GM19463 (cell line): Measurements from ENCODE around the gene CEP162.
"Not testable (repeated sequence)": the region's sequence is repeated elsewhere in the genome, so short reads cannot be mapped to it uniquely, and the experiment has no call there.

Experiments used
- ATAC-seq: cut with Tn5 transposase; IDR thresholded peaks from one replicate; pipeline ENCODE4 v1.9.1; 2021; ENCODE audit warnings: mild to moderate bottlenecking, moderate library complexity; ENCODE audit not compliant: unreplicated experiment

The CEP162 gene

GRCh38 chr6:84227434-84228197 is at the start of gene CEP162:
TSS of gene CEP162 (minus strand) at chr6:84227643. CDS start at chr6:84226393, 1,250 bp downstream.
- ATAC-seq = peak; percentile 97

GRCh38 chr6:84274856-84275255 is 47.4 kb upstream of the CEP162 start:
- ATAC-seq = no peak

- ATAC-seq = no peak
Measured at GRCh38 chr6:84273048-84273809, 45.8 kb upstream of the CEP162 start.

- ATAC-seq = no peak
Measured at GRCh38 chr6:84272298-84272697, 44.9 kb upstream of the CEP162 start.

GRCh38 chr6:84271061-84271716 is 43.7 kb upstream of the CEP162 start:
- no peak for ATAC-seq

GRCh38 chr6:84269947-84270733 is 42.7 kb upstream of the CEP162 start:
- ATAC-seq = no peak

GRCh38 chr6:84268781-84269180 is 41.3 kb upstream of the CEP162 start:
- no peak for ATAC-seq

GRCh38 chr6:84263557-84263956 is 36.1 kb upstream of the CEP162 start:
- no peak for ATAC-seq

GRCh38 chr6:84260926-84261325 is 33.5 kb upstream of the CEP162 start:
- no peak for ATAC-seq

- ATAC-seq = no peak
Measured at GRCh38 chr6:84260196-84260595, 32.8 kb upstream of the CEP162 start.

- no peak for ATAC-seq
Measured at GRCh38 chr6:84258866-84259265, 31.4 kb upstream of the CEP162 start.

GRCh38 chr6:84258268-84258667 is 30.8 kb upstream of the CEP162 start:
- no peak for ATAC-seq

- no peak for ATAC-seq
Measured at GRCh38 chr6:84255641-84256040, 28.2 kb upstream of the CEP162 start.

GRCh38 chr6:84253380-84253779 is 25.9 kb upstream of the CEP162 start:
- ATAC-seq = no peak

- no peak for ATAC-seq
Measured at GRCh38 chr6:84251891-84252539, 24.6 kb upstream of the CEP162 start.

- no peak for ATAC-seq
Measured at GRCh38 chr6:84249724-84250123, 22.3 kb upstream of the CEP162 start.

- not testable (repeated sequence) for ATAC-seq
Measured at GRCh38 chr6:84244416-84245081, 17.1 kb upstream of the CEP162 start.

- no peak for ATAC-seq
Measured at GRCh38 chr6:84243240-84243639, 15.8 kb upstream of the CEP162 start.

- ATAC-seq = peak; percentile 60
Measured at GRCh38 chr6:84242265-84242664, 14.8 kb upstream of the CEP162 start.

GRCh38 chr6:84228198-84228543 is 728 bp upstream of the CEP162 start:
- no peak for ATAC-seq
